ENCODE results near the gene MCM10.

DNA sequence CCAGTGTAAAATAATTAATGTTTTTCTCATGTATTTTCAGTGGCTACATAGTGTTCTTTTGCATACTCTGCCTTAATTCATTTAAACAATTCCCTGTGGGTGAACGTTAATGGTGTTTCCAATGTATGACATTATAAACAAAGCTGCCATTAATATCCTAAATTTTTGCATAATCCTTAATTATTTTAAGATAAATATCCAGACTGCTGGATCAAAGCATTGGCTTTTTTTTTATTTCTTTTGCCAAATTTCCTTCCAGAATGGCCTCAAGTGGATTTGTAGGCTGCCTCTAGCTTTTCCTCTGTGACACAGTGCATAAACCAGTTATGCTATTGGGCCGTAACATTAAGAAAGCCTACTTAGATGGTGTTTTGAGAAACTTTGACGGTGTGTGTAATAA, 29.5 kb downstream of the MCM10 start:
- TF ChIP-seq, protein P1, sequence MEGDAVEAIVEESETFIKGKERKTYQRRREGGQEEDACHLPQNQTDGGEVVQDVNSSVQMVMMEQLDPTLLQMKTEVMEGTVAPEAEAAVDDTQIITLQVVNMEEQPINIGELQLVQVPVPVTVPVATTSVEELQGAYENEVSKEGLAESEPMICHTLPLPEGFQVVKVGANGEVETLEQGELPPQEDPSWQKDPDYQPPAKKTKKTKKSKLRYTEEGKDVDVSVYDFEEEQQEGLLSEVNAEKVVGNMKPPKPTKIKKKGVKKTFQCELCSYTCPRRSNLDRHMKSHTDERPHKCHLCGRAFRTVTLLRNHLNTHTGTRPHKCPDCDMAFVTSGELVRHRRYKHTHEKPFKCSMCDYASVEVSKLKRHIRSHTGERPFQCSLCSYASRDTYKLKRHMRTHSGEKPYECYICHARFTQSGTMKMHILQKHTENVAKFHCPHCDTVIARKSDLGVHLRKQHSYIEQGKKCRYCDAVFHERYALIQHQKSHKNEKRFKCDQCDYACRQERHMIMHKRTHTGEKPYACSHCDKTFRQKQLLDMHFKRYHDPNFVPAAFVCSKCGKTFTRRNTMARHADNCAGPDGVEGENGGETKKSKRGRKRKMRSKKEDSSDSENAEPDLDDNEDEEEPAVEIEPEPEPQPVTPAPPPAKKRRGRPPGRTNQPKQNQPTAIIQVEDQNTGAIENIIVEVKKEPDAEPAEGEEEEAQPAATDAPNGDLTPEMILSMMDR (IDR thresholded peaks at IDR 0.05), result no peak
- TF ChIP-seq POLR2AphosphoS5 (IDR thresholded peaks at IDR 0.05) (no peak), POLR2A (IDR thresholded peaks at IDR 0.05) (no peak)
